DOHH2 (cell line): ENCODE measurements around the gene CSAD.

ENCODE experiments used
- H3F3A ChIP-seq: fragments of 200-600 bp; sonication (generic), shearing (Covaris generic); 2 replicates; pipeline ENCODE4 v1.6.0; 2016; ENCODE audit warnings: antibody characterized with exemption, mild to moderate bottlenecking; ENCODE audit not compliant: control insufficient read depth, insufficient read depth
- H3K27ac ChIP-seq: fragments of 200-600 bp; sonication (generic); 2 replicates; pipeline ENCODE4 v1.5.1; 2014; ENCODE audit warnings: low read depth, mild to moderate bottlenecking, low read length, moderate library complexity
- H3K27me3 ChIP-seq: fragments of 200-600 bp; sonication (generic); 2 replicates; pipeline ENCODE4 v1.6.1; 2014; ENCODE audit warnings: mild to moderate bottlenecking, low read length, mixed read lengths; ENCODE audit not compliant: control insufficient read depth
- H3K36me3 ChIP-seq: fragments of 200-600 bp; sonication (generic); 2 replicates; pipeline ENCODE4 v1.6.1; 2014; ENCODE audit warnings: mild to moderate bottlenecking, low read length, moderate library complexity, mixed read lengths; ENCODE audit not compliant: control insufficient read depth
- H3K4me1 ChIP-seq: fragments of 200-600 bp; sonication (generic); 2 replicates; pipeline ENCODE4 v1.6.1; 2014; ENCODE audit warnings: mild to moderate bottlenecking, low read length, mixed read lengths; ENCODE audit not compliant: control insufficient read depth
- H3K4me2 ChIP-seq: fragments of 200-600 bp; sonication (generic); 2 replicates; pipeline ENCODE4 v1.6.0; 2014; ENCODE audit warnings: mild to moderate bottlenecking, low read length, moderate library complexity
- H3K4me3 ChIP-seq: fragments of 200-600 bp; sonication (generic); 2 replicates; pipeline ENCODE4 v1.5.1; 2014; ENCODE audit warnings: mild to moderate bottlenecking, low read length, mixed read lengths
- H3K79me2 ChIP-seq: fragments of 200-600 bp; sonication (generic); 2 replicates; pipeline ENCODE4 v1.6.1; 2014; ENCODE audit warnings: mild to moderate bottlenecking, low read length, mixed read lengths; ENCODE audit not compliant: control insufficient read depth
- H3K9me2 ChIP-seq: fragments of 200-600 bp; sonication (generic); replicated peaks from 2 replicates; pipeline ENCODE4 v1.6.1; 2014; ENCODE audit warnings: mild to moderate bottlenecking, low read length, mixed read lengths; ENCODE audit not compliant: control insufficient read depth
- H3K9me3 ChIP-seq: fragments of 200-600 bp; sonication (generic); 2 replicates; pipeline ENCODE4 v1.6.1; 2014; ENCODE audit warnings: antibody characterized with exemption, low read length, mixed read lengths; ENCODE audit not compliant: control insufficient read depth, insufficient read depth
- H4K20me1 ChIP-seq: fragments of 200-600 bp; sonication (generic); 2 replicates; pipeline ENCODE4 v1.6.0; 2014; ENCODE audit warnings: low read depth, mild to moderate bottlenecking, antibody characterized with exemption, low read length, moderate library complexity; ENCODE audit not compliant: control insufficient read depth, insufficient read depth
- EZH2phosphoT487 ChIP-seq: fragments of 200-600 bp; sonication (generic); IDR thresholded peaks from 2 replicates; pipeline ENCODE4 v1.6.1; 2017; ENCODE audit warnings: borderline replicate concordance, mild to moderate bottlenecking, antibody characterized with exemption, low read length, moderate library complexity, mixed read lengths
- TF ChIP-seq, protein P1 (sequence below): fragments of 200-600 bp; sonication (generic); IDR thresholded peaks from one replicate; pipeline ENCODE4 v1.5.1; 2014; ENCODE audit warnings: antibody characterized with exemption, mild to moderate bottlenecking, low read depth, low read length; ENCODE audit not compliant: poor library complexity, severe bottlenecking

Gene CSAD

DNA sequence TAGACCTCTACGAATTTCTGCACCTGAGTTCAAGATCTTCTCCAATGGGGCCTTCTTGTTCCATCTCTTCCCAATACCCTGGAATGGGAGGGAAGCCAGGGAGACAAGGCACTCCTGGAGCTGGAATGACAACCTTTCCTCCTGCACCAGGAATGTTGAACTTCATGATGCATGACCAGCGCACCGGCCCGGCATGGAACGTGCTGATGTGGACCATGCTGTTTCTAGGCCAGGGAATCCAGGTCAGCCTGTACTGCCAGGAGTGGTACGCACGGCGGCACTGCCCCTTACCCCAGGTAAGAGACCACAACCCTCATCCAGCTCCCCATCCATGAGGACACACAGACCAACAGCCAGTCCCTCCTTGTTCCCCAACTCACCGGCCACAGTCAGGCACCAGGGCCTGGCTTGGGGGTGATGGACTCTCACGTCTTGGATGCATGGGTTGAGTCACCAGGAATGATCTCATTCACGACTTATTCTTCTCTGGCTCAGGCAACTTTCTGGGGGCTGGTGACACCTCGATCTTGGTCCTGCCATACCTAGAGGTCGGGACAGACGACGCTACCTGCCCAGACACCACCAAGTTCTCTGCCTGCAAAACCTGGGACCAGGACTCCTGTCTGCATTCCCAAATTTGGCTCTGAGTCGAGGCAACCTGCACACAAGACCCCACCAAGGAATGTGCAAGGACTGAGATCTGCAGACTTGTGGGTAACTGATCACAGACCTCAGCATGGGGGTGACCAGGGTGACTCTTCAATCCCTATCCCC, 57.0 kb downstream of the CSAD start:
- Histone ChIP-seq H4K20me1 (no peaks in the 10 kb centered on the region), H3K4me3 (no peak overlapping the region), H3K4me1 (no peaks in the 10 kb centered on the region), H3K36me3 (no peaks in the 10 kb centered on the region), H3F3A (no peaks in the 10 kb centered on the region), H3K9me3 (no peaks in the 10 kb centered on the region), H3K79me2 (no peaks in the 10 kb centered on the region), H3K4me2 (no peak overlapping the region), H3K27me3 (peaks cover 3% of the 10 kb centered on the region; the same call in 1 of the 2 replicates), H3K9me2 (no peaks in the 10 kb centered on the region), H3K27ac (no peak overlapping the region)
- TF ChIP-seq, protein P1, sequence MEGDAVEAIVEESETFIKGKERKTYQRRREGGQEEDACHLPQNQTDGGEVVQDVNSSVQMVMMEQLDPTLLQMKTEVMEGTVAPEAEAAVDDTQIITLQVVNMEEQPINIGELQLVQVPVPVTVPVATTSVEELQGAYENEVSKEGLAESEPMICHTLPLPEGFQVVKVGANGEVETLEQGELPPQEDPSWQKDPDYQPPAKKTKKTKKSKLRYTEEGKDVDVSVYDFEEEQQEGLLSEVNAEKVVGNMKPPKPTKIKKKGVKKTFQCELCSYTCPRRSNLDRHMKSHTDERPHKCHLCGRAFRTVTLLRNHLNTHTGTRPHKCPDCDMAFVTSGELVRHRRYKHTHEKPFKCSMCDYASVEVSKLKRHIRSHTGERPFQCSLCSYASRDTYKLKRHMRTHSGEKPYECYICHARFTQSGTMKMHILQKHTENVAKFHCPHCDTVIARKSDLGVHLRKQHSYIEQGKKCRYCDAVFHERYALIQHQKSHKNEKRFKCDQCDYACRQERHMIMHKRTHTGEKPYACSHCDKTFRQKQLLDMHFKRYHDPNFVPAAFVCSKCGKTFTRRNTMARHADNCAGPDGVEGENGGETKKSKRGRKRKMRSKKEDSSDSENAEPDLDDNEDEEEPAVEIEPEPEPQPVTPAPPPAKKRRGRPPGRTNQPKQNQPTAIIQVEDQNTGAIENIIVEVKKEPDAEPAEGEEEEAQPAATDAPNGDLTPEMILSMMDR = no peak
- TF ChIP-seq EZH2phosphoT487 = no peak

DNA sequence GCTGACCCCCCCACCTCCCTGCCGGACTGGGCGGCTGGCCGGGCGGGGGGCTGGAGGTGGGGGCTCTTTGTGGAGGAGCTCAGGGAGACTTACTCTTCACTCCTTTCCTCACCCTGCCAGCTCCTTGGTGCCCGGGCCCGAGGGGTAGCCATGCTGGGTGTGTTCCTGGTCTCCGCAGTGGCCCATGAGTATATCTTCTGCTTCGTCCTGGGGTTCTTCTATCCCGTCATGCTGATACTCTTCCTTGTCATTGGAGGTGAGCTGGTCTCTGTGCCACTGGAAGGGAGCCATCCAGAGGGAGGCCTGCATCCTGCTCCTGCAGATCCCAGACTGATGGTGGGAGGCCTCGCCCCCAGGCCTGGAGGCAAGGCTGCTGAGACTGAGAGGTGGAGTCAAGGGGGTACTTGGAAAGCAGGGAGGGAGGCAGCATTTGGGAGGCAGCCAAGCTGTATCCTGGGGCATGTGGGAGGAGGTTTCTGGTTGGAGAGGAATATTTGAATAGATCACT, 57.7 kb downstream of the CSAD start:
- no peak for TF ChIP-seq EZH2phosphoT487
- TF ChIP-seq, protein P1 = no peak
- peaks cover 3% of the 10 kb centered on the region; the same call in 1 of the 2 replicates for H3K27me3 ChIP-seq
- no peaks in the 10 kb centered on the region for H4K20me1 ChIP-seq
- no peaks in the 10 kb centered on the region for H3F3A ChIP-seq
- no peak overlapping the region for H3K4me2 ChIP-seq
- no peaks in the 10 kb centered on the region for H3K9me2 ChIP-seq
- H3K4me3 ChIP-seq = no peak overlapping the region
- no peaks in the 10 kb centered on the region for H3K79me2 ChIP-seq
- no peaks in the 10 kb centered on the region for H3K4me1 ChIP-seq
- H3K36me3 ChIP-seq = no peaks in the 10 kb centered on the region
- no peak overlapping the region for H3K27ac ChIP-seq
- no peaks in the 10 kb centered on the region for H3K9me3 ChIP-seq

DNA sequence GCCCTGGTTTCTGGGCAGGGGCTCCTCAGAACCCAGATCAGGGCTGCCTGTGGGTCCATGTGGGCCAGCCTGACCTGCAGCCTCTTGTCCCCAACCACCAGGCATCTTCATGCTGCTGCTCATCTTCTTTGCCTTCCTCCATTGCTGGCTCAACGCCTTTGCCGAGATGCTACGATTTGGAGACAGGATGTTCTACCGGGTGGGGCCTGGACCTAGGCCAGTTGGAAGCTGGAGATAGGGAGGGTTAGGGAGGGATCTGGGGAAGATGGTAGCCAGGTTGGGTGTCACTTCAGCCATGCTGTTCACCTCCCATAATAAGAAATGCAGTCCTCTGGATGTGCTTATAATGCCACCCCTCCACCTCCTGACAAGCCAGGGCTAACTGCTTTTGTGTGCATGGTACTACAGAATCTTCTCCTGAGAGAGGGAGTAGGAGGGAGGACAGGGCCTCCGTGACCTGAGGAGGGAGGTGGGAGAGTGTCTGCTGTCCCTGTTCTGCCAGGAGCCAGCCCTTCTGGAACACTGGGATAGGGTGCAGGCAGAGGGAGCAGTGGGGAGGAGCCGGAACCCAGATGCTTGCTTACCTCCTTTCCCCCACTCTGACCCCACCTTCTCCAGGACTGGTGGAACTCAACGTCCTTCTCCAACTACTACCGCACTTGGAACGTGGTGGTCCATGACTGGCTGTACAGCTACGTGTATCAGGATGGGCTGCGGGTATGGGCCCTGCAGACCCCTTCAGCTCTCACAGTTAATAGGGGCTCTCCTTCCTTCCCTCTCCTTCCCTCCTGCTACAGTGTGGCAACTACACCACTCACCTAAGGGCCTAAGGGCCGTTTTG, 59.8 kb downstream of the CSAD start:
- no peak overlapping the region for H3K27ac ChIP-seq
- H3K9me2 ChIP-seq = no peaks in the 10 kb centered on the region
- H3K4me1 ChIP-seq = no peaks in the 10 kb centered on the region
- no peaks in the 10 kb centered on the region for H3K9me3 ChIP-seq
- H4K20me1 ChIP-seq = no peaks in the 10 kb centered on the region
- TF ChIP-seq EZH2phosphoT487 = no peak
- TF ChIP-seq, protein P1 = no peak
- H3K36me3 ChIP-seq = no peaks in the 10 kb centered on the region
- no peak overlapping the region for H3K4me2 ChIP-seq
- H3K27me3 ChIP-seq = no peaks in the 10 kb centered on the region
- H3K79me2 ChIP-seq = no peaks in the 10 kb centered on the region
- H3K4me3 ChIP-seq = no peak overlapping the region
- no peaks in the 10 kb centered on the region for H3F3A ChIP-seq
